HepG2 (cell line): ENCODE measurements around the gene PTMA. TPM values are rescaled to one million over a fixed set of nuclear protein-coding genes. Genes with fewer than 3 reads are reported as not detected.

Source experiments
- ARID2 ChIP-seq: sonication (generic); formaldehyde crosslinking; IDR thresholded peaks from 2 replicates; pipeline ENCODE4 v1.8.1; 2022; ENCODE audit warnings: mild to moderate bottlenecking, missing genetic modification reagents, borderline replicate concordance
- CCDC6 ChIP-seq: sonication (generic); formaldehyde crosslinking; IDR thresholded peaks from 2 replicates; pipeline ENCODE4 v1.8.1; 2022; ENCODE audit warnings: mild to moderate bottlenecking, missing genetic modification reagents, moderate library complexity
- GABPB1 ChIP-seq: IDR thresholded peaks from 2 replicates; pipeline ENCODE4 v1.6.1; 2016; ENCODE audit warnings: mild to moderate bottlenecking, missing genetic modification reagents, moderate library complexity, missing compliant biosample characterization
- IKZF1 ChIP-seq: fragments of 450-650 bp; IDR thresholded peaks from 2 replicates; pipeline ENCODE4 v1.7.1; 2016
- KDM5A ChIP-seq: fragments of 200-600 bp; sonication (generic); IDR thresholded peaks from 2 replicates; pipeline ENCODE4 v1.7.0; 2018; ENCODE audit warnings: antibody characterized with exemption, mild to moderate bottlenecking, low read length, borderline replicate concordance
- NAIF1 ChIP-seq: sonication (generic); formaldehyde crosslinking; IDR thresholded peaks from 2 replicates; pipeline ENCODE4 v1.5.0; 2020; ENCODE audit warnings: mild to moderate bottlenecking, missing genetic modification reagents, borderline replicate concordance
- NPAS2 ChIP-seq: sonication (generic); formaldehyde crosslinking; IDR thresholded peaks from 2 replicates; pipeline ENCODE4 v1.8.0; 2022; ENCODE audit warnings: mild to moderate bottlenecking, missing genetic modification reagents, borderline replicate concordance
- NR2F1 ChIP-seq, 2 experiments: fragments of 450-650 bp in 1 of 2; formaldehyde crosslinking in 1 of 2; IDR thresholded peaks; 2 replicates each; pipeline versions ENCODE4 v1.5.0 to v1.6.1; 2016 to 2020; ENCODE audit warnings: mild to moderate bottlenecking in 1 of 2, missing compliant biosample characterization in 1 of 2, missing genetic modification reagents in 1 of 2, moderate library complexity in 1 of 2
- SAP130 ChIP-seq: IDR thresholded peaks from 2 replicates; pipeline ENCODE4 v1.6.1; 2016; ENCODE audit warnings: low read depth
- SRY ChIP-seq: sonication (generic); formaldehyde crosslinking; IDR thresholded peaks from 2 replicates; pipeline ENCODE4 v1.8.0; 2022; ENCODE audit warnings: mild to moderate bottlenecking, missing genetic modification reagents
- TAF1 ChIP-seq: sonication (generic); formaldehyde crosslinking; IDR thresholded peaks from 2 replicates; pipeline ENCODE4 v1.4.0; 2020; ENCODE audit warnings: missing genetic modification reagents
- XRCC5 ChIP-seq: fragments of 200-400 bp; formaldehyde crosslinking; optimal IDR thresholded peaks from 2 replicates; pipeline ENCODE3; 2017; ENCODE audit warnings: mild to moderate bottlenecking, low read length
- ZC3H13 ChIP-seq: sonication (generic); formaldehyde crosslinking; IDR thresholded peaks from 2 replicates; pipeline ENCODE4 v1.8.1; 2023; ENCODE audit warnings: mild to moderate bottlenecking, missing genetic modification reagents, moderate library complexity
- ZIK1 ChIP-seq: sonication (generic); formaldehyde crosslinking; IDR thresholded peaks from 2 replicates; pipeline ENCODE4 v1.5.0; 2020; ENCODE audit warnings: mild to moderate bottlenecking, low read depth, missing genetic modification reagents, borderline replicate concordance
- ZNF337 ChIP-seq: sonication (generic); formaldehyde crosslinking; IDR thresholded peaks from 2 replicates; pipeline ENCODE4 v1.5.1; 2020; ENCODE audit warnings: missing genetic modification reagents, low read depth, mild to moderate bottlenecking, borderline replicate concordance
- ZNF34 ChIP-seq: sonication (generic); formaldehyde crosslinking; IDR thresholded peaks from 2 replicates; pipeline ENCODE4 v1.4.0; 2020; ENCODE audit warnings: mild to moderate bottlenecking, missing genetic modification reagents, borderline replicate concordance
- ZNF44 ChIP-seq: sonication (generic); formaldehyde crosslinking; IDR thresholded peaks from 2 replicates; pipeline ENCODE4 v1.5.1; 2020; ENCODE audit warnings: mild to moderate bottlenecking, missing genetic modification reagents
- polyA plus RNA-seq, 8 experiments: library from polyadenylated mRNA; depleted of rRNA in 3 of 8; stranded (reverse) in 7 of 8; unstranded in 1 of 8; fragments of >200 nt; fragmentation: Illumina TruSeq in 4 of 8; extraction: Trizol in 4 of 8; gene quantifications; 2 replicates each; pipeline versions ENCODE4 v1.2.1 to v1.2.3, GENCODE V29; 2011 to 2016; ENCODE audit warnings: low read depth in 4 of 8, missing spikeins in 1 of 8, mixed read lengths in 1 of 8; ENCODE audit not compliant: insufficient read depth in 1 of 8
- total RNA-seq, 5 experiments: library from RNA; depleted of rRNA; stranded (reverse); fragments of >200 nt; fragmentation: Illumina TruSeq; extraction: Trizol; gene quantifications; 2 replicates each; pipeline ENCODE4 v1.2.3, GENCODE V29; 2016; ENCODE audit warnings: low read depth in 1 of 5
- TF ChIP-seq, protein P1 (sequence below): sonication (generic); formaldehyde crosslinking; IDR thresholded peaks from 2 replicates; pipeline ENCODE4 v1.5.0; 2020; ENCODE audit warnings: mild to moderate bottlenecking, missing genetic modification reagents, borderline replicate concordance
- TF ChIP-seq, protein P2 (sequence below): IDR thresholded peaks from 2 replicates; pipeline ENCODE4 v1.6.1; 2012; ENCODE audit warnings: low read depth, low read length, improper control_type of control experiment
- TF ChIP-seq, protein P3 (sequence below): sonication (generic); formaldehyde crosslinking; IDR thresholded peaks from 2 replicates; pipeline ENCODE4 v1.4.0; 2020; ENCODE audit warnings: mild to moderate bottlenecking, missing genetic modification reagents
- TF ChIP-seq, protein P4 (sequence below): sonication (generic); formaldehyde crosslinking; IDR thresholded peaks from 2 replicates; pipeline ENCODE4 v1.4.0; 2020; ENCODE audit warnings: mild to moderate bottlenecking, missing genetic modification reagents

PTMA gene
- total and polyA plus RNA-seq, 2 of the 13 experiments (the other 11 are each of a cell fraction or from before 2014, with no cell fraction given) = 190 to 1,086 TPM

DNA sequence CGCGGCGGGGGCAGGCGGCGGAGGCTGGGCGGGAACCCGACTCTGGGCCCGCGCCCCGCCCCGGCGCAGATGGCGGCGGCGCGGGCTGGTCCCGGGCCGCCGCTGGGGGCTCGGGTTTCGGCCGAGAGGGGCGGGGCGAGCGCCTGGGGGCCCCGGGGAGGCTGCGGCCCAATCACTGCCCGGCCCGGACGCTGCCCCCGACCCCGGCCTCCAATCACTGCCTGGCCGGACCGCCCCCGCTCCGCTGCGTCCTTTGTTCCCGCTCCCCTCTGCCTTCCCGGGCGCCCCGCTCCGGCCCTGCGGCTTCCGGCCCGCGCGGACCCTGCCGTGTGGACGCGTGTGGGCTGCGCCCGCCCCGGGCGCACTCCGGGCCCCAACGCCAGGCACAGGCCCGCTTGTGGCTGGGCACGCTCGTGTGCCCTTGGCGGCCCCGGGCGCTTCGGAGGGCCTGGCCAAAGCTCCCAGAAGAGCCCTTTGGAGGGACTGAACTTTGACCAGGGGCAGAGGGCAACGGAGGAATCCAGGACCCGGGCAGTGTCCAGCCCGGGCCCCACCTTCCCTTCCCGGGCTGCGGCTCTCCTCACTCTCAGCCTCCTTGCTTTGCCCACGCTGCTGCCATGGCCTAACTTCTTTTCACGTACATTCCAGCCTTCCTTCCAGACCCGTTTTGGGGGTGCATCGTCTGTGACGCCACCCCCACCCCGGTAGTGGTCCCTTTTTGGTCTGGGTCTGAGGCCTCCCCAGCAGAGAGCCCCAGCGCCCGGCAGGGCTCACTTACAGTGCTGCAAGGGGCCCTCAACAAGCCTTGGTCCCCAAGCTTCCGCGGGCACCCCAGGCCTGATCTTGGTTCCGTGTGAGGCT is 27.1 kb upstream of the PTMA start (continued):
- TF ChIP-seq, protein P1, sequence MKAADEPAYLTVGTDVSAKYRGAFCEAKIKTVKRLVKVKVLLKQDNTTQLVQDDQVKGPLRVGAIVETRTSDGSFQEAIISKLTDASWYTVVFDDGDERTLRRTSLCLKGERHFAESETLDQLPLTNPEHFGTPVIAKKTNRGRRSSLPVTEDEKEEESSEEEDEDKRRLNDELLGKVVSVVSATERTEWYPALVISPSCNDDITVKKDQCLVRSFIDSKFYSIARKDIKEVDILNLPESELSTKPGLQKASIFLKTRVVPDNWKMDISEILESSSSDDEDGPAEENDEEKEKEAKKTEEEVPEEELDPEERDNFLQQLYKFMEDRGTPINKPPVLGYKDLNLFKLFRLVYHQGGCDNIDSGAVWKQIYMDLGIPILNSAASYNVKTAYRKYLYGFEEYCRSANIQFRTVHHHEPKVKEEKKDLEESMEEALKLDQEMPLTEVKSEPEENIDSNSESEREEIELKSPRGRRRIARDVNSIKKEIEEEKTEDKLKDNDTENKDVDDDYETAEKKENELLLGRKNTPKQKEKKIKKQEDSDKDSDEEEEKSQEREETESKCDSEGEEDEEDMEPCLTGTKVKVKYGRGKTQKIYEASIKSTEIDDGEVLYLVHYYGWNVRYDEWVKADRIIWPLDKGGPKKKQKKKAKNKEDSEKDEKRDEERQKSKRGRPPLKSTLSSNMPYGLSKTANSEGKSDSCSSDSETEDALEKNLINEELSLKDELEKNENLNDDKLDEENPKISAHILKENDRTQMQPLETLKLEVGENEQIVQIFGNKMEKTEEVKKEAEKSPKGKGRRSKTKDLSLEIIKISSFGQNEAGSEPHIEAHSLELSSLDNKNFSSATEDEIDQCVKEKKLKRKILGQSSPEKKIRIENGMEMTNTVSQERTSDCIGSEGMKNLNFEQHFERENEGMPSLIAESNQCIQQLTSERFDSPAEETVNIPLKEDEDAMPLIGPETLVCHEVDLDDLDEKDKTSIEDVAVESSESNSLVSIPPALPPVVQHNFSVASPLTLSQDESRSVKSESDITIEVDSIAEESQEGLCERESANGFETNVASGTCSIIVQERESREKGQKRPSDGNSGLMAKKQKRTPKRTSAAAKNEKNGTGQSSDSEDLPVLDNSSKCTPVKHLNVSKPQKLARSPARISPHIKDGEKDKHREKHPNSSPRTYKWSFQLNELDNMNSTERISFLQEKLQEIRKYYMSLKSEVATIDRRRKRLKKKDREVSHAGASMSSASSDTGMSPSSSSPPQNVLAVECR = peak; percentile 74
- TF ChIP-seq NAIF1 (CRISPR knock-in tag) (no peak), ARID2 (CRISPR knock-in tag) (peak; percentile 89), KDM5A (0 out of 2 replicates have a peak, but pooled peaks have one; percentile 11), ZNF337 (CRISPR knock-in tag) (peak; percentile 47; the same call in 1 of the 2 replicates), TAF1 (peak; percentile 70), NR2F1 (CRISPR knock-in tag; IDR thresholded peaks at IDR 0.05) (peak; percentile 3 to 94; a peak in 2 of 4 replicates), ZC3H13 (peak; percentile 59; the same call in 1 of the 2 replicates), IKZF1 (no peak), GABPB1 (CRISPR knock-in tag) (peak; percentile 88), ZNF34 (CRISPR knock-in tag) (no peak), ZIK1 (CRISPR knock-in tag) (peak; percentile 88), SAP130 (CRISPR knock-in tag) (peak; percentile 66), SRY (CRISPR knock-in tag) (peak; percentile 86; the same call in 1 of the 2 replicates), CCDC6 (peak; percentile 84), ZNF44 (0 out of 2 replicates have a peak, but pooled peaks have one; percentile 49), XRCC5 (peak; percentile 17), NPAS2 (no peak)
- TF ChIP-seq, protein P2, sequence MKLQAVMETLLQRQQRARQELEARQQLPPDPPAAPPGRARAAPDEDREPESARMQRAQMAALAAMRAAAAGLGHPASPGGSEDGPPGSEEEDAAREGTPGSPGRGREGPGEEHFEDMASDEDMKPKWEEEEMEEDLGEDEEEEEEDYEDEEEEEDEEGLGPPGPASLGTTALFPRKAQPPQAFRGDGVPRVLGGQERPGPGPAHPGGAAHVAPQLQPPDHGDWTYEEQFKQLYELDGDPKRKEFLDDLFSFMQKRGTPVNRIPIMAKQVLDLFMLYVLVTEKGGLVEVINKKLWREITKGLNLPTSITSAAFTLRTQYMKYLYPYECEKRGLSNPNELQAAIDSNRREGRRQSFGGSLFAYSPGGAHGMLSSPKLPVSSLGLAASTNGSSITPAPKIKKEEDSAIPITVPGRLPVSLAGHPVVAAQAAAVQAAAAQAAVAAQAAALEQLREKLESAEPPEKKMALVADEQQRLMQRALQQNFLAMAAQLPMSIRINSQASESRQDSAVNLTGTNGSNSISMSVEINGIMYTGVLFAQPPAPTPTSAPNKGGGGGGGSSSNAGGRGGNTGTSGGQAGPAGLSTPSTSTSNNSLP = no peak
- TF ChIP-seq, protein P3, sequence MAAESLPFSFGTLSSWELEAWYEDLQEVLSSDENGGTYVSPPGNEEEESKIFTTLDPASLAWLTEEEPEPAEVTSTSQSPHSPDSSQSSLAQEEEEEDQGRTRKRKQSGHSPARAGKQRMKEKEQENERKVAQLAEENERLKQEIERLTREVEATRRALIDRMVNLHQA = 0 out of 2 replicates have a peak, but pooled peaks have one; percentile 20
- TF ChIP-seq, protein P4, sequence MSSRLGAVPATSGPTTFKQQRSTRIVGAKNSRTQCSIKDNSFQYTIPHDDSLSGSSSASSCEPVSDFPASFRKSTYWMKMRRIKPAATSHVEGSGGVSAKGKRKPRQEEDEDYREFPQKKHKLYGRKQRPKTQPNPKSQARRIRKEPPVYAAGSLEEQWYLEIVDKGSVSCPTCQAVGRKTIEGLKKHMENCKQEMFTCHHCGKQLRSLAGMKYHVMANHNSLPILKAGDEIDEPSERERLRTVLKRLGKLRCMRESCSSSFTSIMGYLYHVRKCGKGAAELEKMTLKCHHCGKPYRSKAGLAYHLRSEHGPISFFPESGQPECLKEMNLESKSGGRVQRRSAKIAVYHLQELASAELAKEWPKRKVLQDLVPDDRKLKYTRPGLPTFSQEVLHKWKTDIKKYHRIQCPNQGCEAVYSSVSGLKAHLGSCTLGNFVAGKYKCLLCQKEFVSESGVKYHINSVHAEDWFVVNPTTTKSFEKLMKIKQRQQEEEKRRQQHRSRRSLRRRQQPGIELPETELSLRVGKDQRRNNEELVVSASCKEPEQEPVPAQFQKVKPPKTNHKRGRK (CRISPR knock-in tag) = no peak
